H9 (cell line): ENCODE data around the gene CACNA1G. TPM values are rescaled to one million over a fixed set of nuclear protein-coding genes. Genes with fewer than 3 reads are reported as not detected.
A peak's percentile ranks its signal among the peaks of the same experiment; 100 is the strongest.

Source experiments
- DNase-seq: peaks from one replicate; pipeline ENCODE4 v3.0.0-alpha.2; 2017
- H2AFZ ChIP-seq: one replicate; pipeline ENCODE4 v1.6.1; 2013; ENCODE audit warnings: mild to moderate bottlenecking, low read length, control low read depth, moderate library complexity
- H2AK5ac ChIP-seq: 2 replicates; pipeline ENCODE4 v1.6.1; 2013; ENCODE audit warnings: low read length, control low read depth, mixed read lengths; ENCODE audit not compliant: insufficient read length
- H2BK120ac ChIP-seq: one replicate; pipeline ENCODE4 v1.6.1; 2013; ENCODE audit warnings: low read depth, mild to moderate bottlenecking, low read length, control low read depth, inconsistent platforms; ENCODE audit not compliant: poor library complexity, severe bottlenecking
- H2BK12ac ChIP-seq: 2 replicates; pipeline ENCODE4 v1.6.1; 2013; ENCODE audit warnings: low read length, control low read depth, mixed read lengths, low read depth; ENCODE audit not compliant: insufficient read length
- H2BK15ac ChIP-seq: 2 replicates; pipeline ENCODE4 v1.6.1; 2013; ENCODE audit warnings: low read depth, low read length, control low read depth
- H2BK20ac ChIP-seq: one replicate; pipeline ENCODE4 v1.6.1; 2013; ENCODE audit warnings: low read depth, mild to moderate bottlenecking, low read length, control low read depth, inconsistent platforms; ENCODE audit not compliant: poor library complexity, severe bottlenecking
- H2BK5ac ChIP-seq: 2 replicates; pipeline ENCODE4 v1.6.1; 2013; ENCODE audit warnings: low read length, control low read depth, mixed read lengths; ENCODE audit not compliant: insufficient read length
- H3K14ac ChIP-seq: 2 replicates; pipeline ENCODE4 v1.6.1; 2013; ENCODE audit warnings: low read length, control low read depth; ENCODE audit not compliant: insufficient read depth
- H3K18ac ChIP-seq: 2 replicates; pipeline ENCODE4 v1.6.1; 2013; ENCODE audit warnings: low read depth, mild to moderate bottlenecking, mixed read lengths, low read length, control low read depth; ENCODE audit not compliant: insufficient read length
- H3K23ac ChIP-seq: 2 replicates; pipeline ENCODE4 v1.6.1; 2013; ENCODE audit warnings: low read length, control low read depth, mixed read lengths, low read depth; ENCODE audit not compliant: insufficient read length
- H3K23me2 ChIP-seq: 2 replicates; pipeline ENCODE4 v1.6.1; 2013; ENCODE audit warnings: low read depth, mild to moderate bottlenecking, mixed read lengths, low read length, control low read depth; ENCODE audit not compliant: insufficient read length, poor library complexity, severe bottlenecking
- H3K27ac ChIP-seq: 2 replicates; pipeline ENCODE4 v1.5.1; 2013; ENCODE audit warnings: low read length, control low read depth, mixed read lengths, low read depth; ENCODE audit not compliant: insufficient read length
- H3K27me3 ChIP-seq: 2 replicates; pipeline ENCODE4 v1.6.1; 2013; ENCODE audit warnings: low read length, control low read depth, inconsistent platforms; ENCODE audit not compliant: insufficient read depth
- H3K4ac ChIP-seq: 2 replicates; pipeline ENCODE4 v1.6.1; 2013; ENCODE audit warnings: low read depth, mild to moderate bottlenecking, control low read depth, inconsistent platforms, low read length, moderate library complexity
- H3K4me1 ChIP-seq: 2 replicates; pipeline ENCODE4 v1.6.1; 2013; ENCODE audit warnings: low read length, control low read depth, inconsistent platforms; ENCODE audit not compliant: insufficient read depth
- H3K4me2 ChIP-seq: 2 replicates; pipeline ENCODE4 v1.6.1; 2013; ENCODE audit warnings: low read length, control low read depth, mixed read lengths; ENCODE audit not compliant: insufficient read length, insufficient read depth
- H3K56ac ChIP-seq: 2 replicates; pipeline ENCODE4 v1.6.1; 2013; ENCODE audit warnings: low read depth, mild to moderate bottlenecking, mixed read lengths, low read length, control low read depth; ENCODE audit not compliant: insufficient read length
- H3K79me1 ChIP-seq: 2 replicates; pipeline ENCODE4 v1.6.1; 2013; ENCODE audit warnings: low read depth, mild to moderate bottlenecking, moderate library complexity, low read length, control low read depth, inconsistent platforms; ENCODE audit not compliant: insufficient read depth, poor library complexity, severe bottlenecking
- H3K79me2 ChIP-seq: 2 replicates; pipeline ENCODE4 v1.6.1; 2013; ENCODE audit warnings: low read length, control low read depth, inconsistent platforms; ENCODE audit not compliant: insufficient read depth
- H3K9ac ChIP-seq: 2 replicates; pipeline ENCODE4 v1.6.1; 2013; ENCODE audit warnings: low read length, control low read depth, mixed read lengths; ENCODE audit not compliant: insufficient read length; ENCODE audit errors: extremely low read depth
- H3K9me3 ChIP-seq: one replicate; pipeline ENCODE4 v1.6.1; 2013; ENCODE audit warnings: low read depth, low read length, inconsistent platforms; ENCODE audit not compliant: control insufficient read depth
- H3T11ph ChIP-seq: one replicate; pipeline ENCODE4 v1.6.1; 2013; ENCODE audit warnings: mild to moderate bottlenecking, low read length, control low read depth, inconsistent platforms
- H4K20me1 ChIP-seq: one replicate; pipeline ENCODE4 v1.6.1; 2013; ENCODE audit not compliant: control insufficient read depth, insufficient read length, insufficient read depth
- H4K5ac ChIP-seq: 2 replicates; pipeline ENCODE4 v1.6.1; 2013; ENCODE audit warnings: low read depth, mild to moderate bottlenecking, mixed read lengths, low read length, control low read depth; ENCODE audit not compliant: insufficient read length
- H4K8ac ChIP-seq: replicated peaks from 2 replicates; pipeline ENCODE4 v1.6.1; 2013; ENCODE audit warnings: low read length, control low read depth, mixed read lengths, low read depth; ENCODE audit not compliant: insufficient read length
- H4K91ac ChIP-seq: 2 replicates; pipeline ENCODE4 v1.6.1; 2013; ENCODE audit warnings: low read depth, mild to moderate bottlenecking, moderate library complexity, mixed read lengths, low read length, control low read depth; ENCODE audit not compliant: insufficient read length
- H3K27ac Mint-ChIP-seq, 3 experiments: 2 replicates in 2 of 3; 3 replicates in 1 of 3; pipeline ENCODE4 v1.8.0; 2020 to 2021; ENCODE audit warnings: mixed read lengths in 3 of 3, mild to moderate bottlenecking in 1 of 3, moderate library complexity in 1 of 3
- H3K27me3 Mint-ChIP-seq: 2 replicates; pipeline ENCODE4 v1.8.0; 2021; ENCODE audit warnings: low read depth, mild to moderate bottlenecking, moderate library complexity, mixed read lengths
- H3K36me3 Mint-ChIP-seq, 3 experiments: 2 replicates in 2 of 3; 3 replicates in 1 of 3; pipeline ENCODE4 v1.8.0; 2020 to 2021; ENCODE audit warnings: low read depth in 3 of 3, mixed read lengths in 3 of 3; ENCODE audit not compliant: insufficient read depth in 1 of 3
- H3K4me1 Mint-ChIP-seq, 2 experiments: 2 replicates each; pipeline ENCODE4 v1.8.0; 2020; ENCODE audit warnings: mixed read lengths in 2 of 2
- H3K4me3 Mint-ChIP-seq, 2 experiments: 2 replicates in 1 of 2; 3 replicates in 1 of 2; pipeline ENCODE4 v1.8.0; 2020 to 2021; ENCODE audit warnings: mild to moderate bottlenecking in 2 of 2, mixed read lengths in 2 of 2, moderate library complexity in 1 of 2
- H3K9me3 Mint-ChIP-seq, 2 experiments: 2 replicates in 1 of 2; 3 replicates in 1 of 2; pipeline ENCODE4 v1.8.0; 2020; ENCODE audit warnings: mild to moderate bottlenecking in 2 of 2, mixed read lengths in 2 of 2, moderate library complexity in 1 of 2
- CTCF ChIP-seq: fragments of 200-600 bp; sonication (generic); conservative IDR thresholded peaks from 3 replicates; pipeline ENCODE4 v1.8.0; 2021; ENCODE audit warnings: antibody characterized with exemption, mild to moderate bottlenecking
- WGBS: extraction: QIAGEN DNeasy Blood & Tissue Kit; methylation state at CpG from one replicate; pipeline ENCODE4 v1.1.7; 2013; ENCODE audit warnings: missing lambda C conversion rate, low lambda C conversion rate, mixed read lengths; ENCODE audit not compliant: insufficient read length; ENCODE audit errors: extremely low coverage; 5-methylcytosine and 5-hydroxymethylcytosine counted together
- total RNA-seq: library from RNA; stranded (reverse); gene quantifications from 2 replicates; pipeline ENCODE4 v1.2.1, GENCODE V29; 2021

The CACNA1G gene
- total RNA-seq, 1 experiment from 2014 or later = 1.5 TPM

GRCh38 chr17:50514936-50515702 lies 45.4 kb upstream of the CACNA1G start:
- no peak overlapping the region for H3K4me3 Mint-ChIP-seq
- no peaks in the 10 kb centered on the region for H3K79me2 ChIP-seq
- H3K23ac ChIP-seq = no peak overlapping the region
- no peaks in the 10 kb centered on the region for H3K9me3 ChIP-seq
- no peak overlapping the region for H3K56ac ChIP-seq
- H3K4me1 ChIP-seq = no peaks in the 10 kb centered on the region
- no peak overlapping the region for H3K4ac ChIP-seq
- H3K9ac ChIP-seq = no peak overlapping the region
- H3K18ac ChIP-seq = no peak overlapping the region
- no peak overlapping the region for H2AK5ac ChIP-seq
- H2BK20ac ChIP-seq = no peak overlapping the region
- H2AFZ ChIP-seq = no peak overlapping the region
- H3K27ac ChIP-seq = no peak overlapping the region
- no peak overlapping the region for H4K91ac ChIP-seq
- H2BK5ac ChIP-seq = no peak overlapping the region
- H4K8ac ChIP-seq = no peak overlapping the region
- no peak overlapping the region for H2BK120ac ChIP-seq
- H4K5ac ChIP-seq = no peak overlapping the region
- peak overlapping the region in 1 of 3 experiments; percentile 19; a peak in 1 of 7 replicates for H3K27ac Mint-ChIP-seq
- no peak for TF ChIP-seq CTCF
- H3K14ac ChIP-seq = no peak overlapping the region
- H3K36me3 Mint-ChIP-seq = no peaks in the 10 kb centered on the region
- DNase-seq = no peak
- no peaks in the 10 kb centered on the region for H3K79me1 ChIP-seq
- no peaks in the 10 kb centered on the region for H3K27me3 ChIP-seq
- no CpG with 5 or more reads among the region's 6 CpGs for WGBS
- H3K23me2 ChIP-seq = no peaks in the 10 kb centered on the region
- H2BK15ac ChIP-seq = no peak overlapping the region
- no peak overlapping the region for H3K4me2 ChIP-seq
- no peak overlapping the region for H2BK12ac ChIP-seq
- peaks cover 15 to 31% of the 10 kb centered on the region in 2 experiments for H3K4me1 Mint-ChIP-seq
- no peaks in the 10 kb centered on the region for H4K20me1 ChIP-seq
- H3T11ph ChIP-seq = no peak overlapping the region
- peaks cover 12% of the 10 kb centered on the region for H3K27me3 Mint-ChIP-seq
- H3K9me3 Mint-ChIP-seq = no peaks in the 10 kb centered on the region
